NCI-H2107 (cell line): ENCODE data around the gene IQCF5.
"Not testable (repeated sequence)": the region's sequence is repeated elsewhere in the genome, so short reads cannot be mapped to it uniquely, and the experiment has no call there.

Experiments
- DNase-seq: peaks from one replicate; lab custom pipeline; 2025; lab: John Stamatoyannopoulos, UW

The IQCF5 gene

DNA sequence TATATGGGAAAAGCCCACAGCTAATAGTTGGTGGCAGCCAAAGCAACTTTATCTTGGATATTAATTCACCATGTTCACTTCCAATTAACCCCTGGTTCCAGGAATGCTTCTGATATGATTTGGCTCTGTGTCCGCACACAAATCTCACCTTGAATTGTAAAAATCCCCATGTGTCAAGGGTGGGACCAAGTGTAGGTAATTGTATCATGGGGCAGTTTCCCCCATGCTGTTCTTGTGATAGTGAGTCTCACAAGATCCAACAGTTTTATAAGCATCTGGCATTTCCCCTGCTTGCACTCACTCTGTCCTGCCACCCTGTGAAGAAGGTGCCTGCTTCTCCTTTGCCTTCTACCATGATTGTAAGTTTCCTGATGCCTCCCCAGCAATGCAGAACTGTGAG, 6.5 kb downstream of the IQCF5 start:
- DNase-seq = not testable (repeated sequence)

DNA sequence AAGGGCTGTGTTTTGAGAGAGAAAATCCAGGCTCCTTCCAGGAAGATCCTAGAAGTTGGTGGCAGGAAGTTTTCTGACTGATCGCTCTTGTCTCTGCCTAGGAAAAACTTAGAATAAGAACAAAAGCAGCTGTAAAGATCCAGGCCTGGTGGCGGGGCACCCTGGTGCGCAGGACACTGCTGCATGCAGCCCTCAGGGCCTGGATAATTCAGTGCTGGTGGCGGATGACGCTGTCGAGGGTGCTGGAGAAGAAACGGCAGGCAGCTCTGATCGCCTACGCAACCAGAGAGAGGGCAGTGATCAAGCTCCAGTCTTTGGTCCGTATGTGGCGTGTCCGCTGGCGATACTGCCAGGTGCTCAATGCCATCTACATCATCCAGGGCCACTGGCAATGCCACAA, 12.5 kb downstream of the IQCF5 start:
- no peak for DNase-seq

DNA sequence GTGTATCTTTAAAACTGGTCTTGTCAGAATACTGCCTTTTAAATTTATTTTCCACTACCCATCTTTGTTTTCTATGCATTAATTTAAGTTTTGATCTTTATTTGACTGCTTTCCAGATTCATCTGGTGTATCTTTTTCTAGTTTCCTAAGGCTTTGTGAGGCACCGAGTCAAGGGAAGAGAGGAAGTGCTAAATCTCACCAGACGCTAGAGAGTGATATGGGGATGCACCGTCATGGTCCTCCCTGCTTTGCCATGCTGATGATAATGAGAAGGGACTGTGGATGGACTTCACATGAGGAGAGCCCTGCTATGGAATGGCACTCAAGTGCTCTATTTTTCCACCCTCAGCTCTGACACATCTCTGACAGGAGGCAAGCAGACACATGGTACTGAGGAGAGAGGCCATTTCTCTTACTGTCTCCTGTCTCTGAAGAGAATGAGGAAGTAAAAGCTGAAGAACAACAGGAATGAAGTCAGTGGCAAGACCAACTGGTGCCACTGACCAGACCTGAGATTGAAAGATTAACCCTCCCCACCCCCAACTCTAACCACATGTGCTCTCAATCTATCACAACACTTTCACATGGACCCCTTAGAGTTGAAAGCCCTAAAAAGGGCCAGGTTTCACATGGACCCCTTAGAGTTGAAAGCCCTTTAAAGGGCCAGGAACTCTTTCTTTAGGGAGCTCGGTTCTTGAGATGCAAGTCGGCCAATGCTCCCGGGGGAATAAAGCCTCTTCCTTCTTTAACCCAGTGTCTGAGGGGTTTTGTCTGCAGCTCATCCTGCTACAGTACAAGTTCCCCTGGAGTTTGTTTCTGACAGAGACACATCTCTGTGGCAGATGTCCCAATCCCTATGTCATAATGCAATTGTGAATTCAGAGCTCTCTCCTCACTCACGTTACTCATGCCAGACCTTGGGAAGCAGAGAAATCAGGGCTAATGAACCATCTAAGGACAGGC, 14.4 kb downstream of the IQCF5 start, which contains the start of gene IQCF2:
Gene IQCF2 (plus strand): TSS at position 913 of the 963 bp plus-strand sequence. CDS start 52 bp downstream, outside the sequence.
- DNase-seq = no peak

DNA sequence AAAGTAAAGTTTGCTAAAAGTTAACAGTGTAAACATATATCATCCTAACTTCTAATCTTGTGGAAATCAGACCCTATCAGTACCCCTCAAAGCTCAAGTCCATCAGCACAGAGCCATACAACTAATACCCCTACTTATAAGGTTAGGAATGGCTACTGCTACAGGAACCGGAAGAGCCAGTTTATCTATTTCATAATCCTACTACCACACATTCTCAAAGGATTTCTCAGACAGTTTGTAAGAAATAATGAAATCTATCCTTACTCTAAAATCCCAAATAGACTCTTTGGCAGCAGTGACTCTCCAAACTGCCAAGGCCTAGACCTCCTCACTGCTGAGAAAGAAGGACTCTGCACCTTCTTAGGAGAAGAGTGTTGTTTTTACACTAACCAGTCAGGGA, 20.0 kb downstream of the IQCF5 start:
- DNase-seq = not testable (repeated sequence)

DNA sequence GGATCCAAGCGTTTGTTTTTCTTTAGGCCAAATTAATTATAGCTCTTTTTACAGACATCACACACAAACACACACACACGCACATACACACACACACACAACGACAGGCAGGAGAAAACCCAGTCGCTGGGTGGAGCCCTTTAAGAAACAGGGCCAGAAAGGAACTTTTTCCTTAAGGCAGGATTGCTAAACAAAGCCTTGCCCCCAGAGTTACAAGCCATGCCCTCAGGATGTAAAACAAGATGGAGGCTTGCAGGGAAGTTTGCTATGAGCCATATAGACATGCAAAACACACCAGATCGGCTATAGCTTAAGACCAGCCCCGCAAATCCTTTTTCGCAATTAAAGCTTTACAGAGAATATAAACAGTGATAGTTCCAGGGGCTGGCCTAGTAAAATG, 30.3 kb downstream of the IQCF5 start:
- no peak for DNase-seq

DNA sequence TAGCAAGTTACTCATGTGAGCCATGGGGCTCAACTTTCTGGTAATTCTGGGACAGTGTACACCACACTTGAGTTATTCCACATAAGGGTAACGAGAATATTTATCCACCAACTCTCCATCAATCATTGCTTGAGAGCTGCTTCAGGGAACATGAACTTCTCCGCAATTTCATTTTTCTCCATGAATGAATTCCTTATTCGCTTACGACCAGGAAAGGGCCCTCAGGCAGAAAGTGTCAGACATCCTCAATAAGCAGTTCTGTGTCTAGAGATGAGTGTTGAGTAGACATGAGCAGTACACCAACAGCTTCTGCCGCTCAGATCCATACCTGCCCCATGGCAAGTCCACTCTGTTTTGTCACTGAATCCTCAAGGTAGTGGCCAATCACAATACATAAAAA, 38.8 kb downstream of the IQCF5 start:
- DNase-seq = no peak

DNA sequence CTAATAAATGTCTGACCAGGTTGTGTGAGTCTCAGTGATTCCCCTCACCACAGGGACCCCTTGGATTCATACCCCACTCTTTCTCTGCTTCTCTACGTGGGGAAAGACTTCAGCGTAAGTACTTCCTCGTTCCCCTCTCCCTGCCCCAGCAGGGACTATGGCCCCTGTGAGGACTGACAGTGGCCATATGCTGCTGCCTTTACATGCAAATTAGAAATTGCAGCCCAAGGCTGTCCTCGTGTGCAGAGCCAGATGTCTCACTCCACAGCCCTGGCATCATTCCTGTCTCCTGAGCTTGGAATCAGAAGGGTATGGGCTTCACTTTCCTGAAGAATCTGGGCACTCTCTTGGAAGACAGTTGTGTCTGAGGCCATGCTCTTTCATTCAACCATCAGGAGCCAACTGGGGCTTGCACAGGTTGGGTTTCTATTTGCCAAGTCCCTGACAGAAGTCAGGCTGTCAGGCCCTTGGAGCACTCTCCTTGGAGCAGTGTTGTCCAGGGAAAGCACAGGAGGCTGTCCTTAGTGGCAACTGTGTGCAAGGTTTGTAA, 44.5 kb downstream of the IQCF5 start:
- DNase-seq = no peak

DNA sequence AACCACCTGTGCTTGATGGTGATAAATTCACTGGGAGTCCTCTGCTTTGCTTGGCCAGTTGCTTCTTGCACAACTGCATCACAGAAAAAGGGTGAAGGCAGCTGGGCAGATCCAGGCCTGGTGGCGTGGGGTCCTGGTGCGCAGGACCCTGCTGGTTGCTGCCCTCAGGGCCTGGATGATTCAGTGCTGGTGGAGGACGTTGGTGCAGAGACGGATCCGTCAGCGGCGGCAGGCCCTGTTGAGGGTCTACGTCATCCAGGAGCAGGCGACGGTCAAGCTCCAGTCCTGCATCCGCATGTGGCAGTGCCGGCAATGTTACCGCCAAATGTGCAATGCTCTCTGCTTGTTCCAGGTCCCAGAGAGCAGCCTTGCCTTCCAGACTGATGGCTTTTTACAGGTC, 45.1 kb downstream of the IQCF5 start:
- DNase-seq = no peak

DNA sequence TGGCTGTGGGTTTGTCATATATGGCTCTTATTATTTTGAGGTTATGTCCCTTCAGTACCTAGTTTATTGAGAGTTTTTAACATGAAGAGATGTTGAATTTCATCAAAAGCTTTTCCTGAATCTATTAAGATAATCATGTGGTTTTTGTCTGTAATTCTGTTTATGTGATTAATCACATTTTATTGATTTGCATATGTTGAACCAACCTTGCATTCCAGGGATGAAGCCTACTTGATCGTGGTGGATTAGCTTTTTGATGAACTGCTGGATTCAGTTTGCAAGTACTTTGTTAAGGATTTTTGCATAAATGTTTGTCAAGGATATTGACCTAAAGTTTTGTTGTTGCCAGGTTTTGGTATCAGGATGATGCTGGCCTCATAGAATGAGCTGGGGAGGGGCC, 47.1 kb downstream of the IQCF5 start:
- no peak for DNase-seq
